Heart right ventricle (tissue), 16 donors: Measurements from ENCODE around the gene RHO. TPM values are rescaled to one million over a fixed set of nuclear protein-coding genes. Genes with fewer than 3 reads are reported as not detected.

Experiments used
- ATAC-seq, 8 donors: fragments of 200-7000 bp; cut with Tn5 transposase; one replicate each; pipeline ENCODE4 v1.9.1; 2020; ENCODE audit warnings: mild to moderate bottlenecking in 8 of 8, moderate library complexity in 8 of 8, moderate number of reproducible peaks in 1 of 8
- DNase-seq, 2 donors: peaks; one replicate each; pipeline ENCODE4 v3.0.0-alpha.2; 2020
- H3K27ac ChIP-seq, 10 donors: fragments of 200-600 bp; sonication (generic) in 2 of 10; one replicate each; pipeline versions ENCODE4 v1.5.0 to v1.8.0; 2020 to 2022; ENCODE audit warnings: mild to moderate bottlenecking in 3 of 10
- H3K27me3 ChIP-seq, 7 donors: fragments of 200-600 bp; one replicate each; pipeline ENCODE4 v1.8.0; 2021 to 2022; ENCODE audit warnings: mild to moderate bottlenecking in 2 of 7
- H3K36me3 ChIP-seq, 9 donors: fragments of 200-600 bp; sonication (generic) in 1 of 9; one replicate each; pipeline versions ENCODE4 v1.5.0 to v1.8.0; 2020 to 2022; ENCODE audit warnings: mild to moderate bottlenecking in 2 of 9
- H3K4me1 ChIP-seq, 9 donors: fragments of 200-600 bp; sonication (generic) in 1 of 9; one replicate each; pipeline versions ENCODE4 v1.5.0 to v1.8.0; 2020 to 2022; ENCODE audit warnings: mild to moderate bottlenecking in 4 of 9
- H3K4me3 ChIP-seq, 10 donors: fragments of 200-600 bp; sonication (generic) in 2 of 10; one replicate each; pipeline versions ENCODE4 v1.5.0 to v1.8.0; 2020 to 2022; ENCODE audit warnings: mild to moderate bottlenecking in 7 of 10, moderate library complexity in 2 of 10
- H3K9me3 ChIP-seq, 11 donors: fragments of 200-600 bp in 10 of 11; sonication (generic) in 2 of 11; one replicate each; pipeline versions ENCODE4 v1.5.0 to v1.8.0; 2013 to 2022; ENCODE audit warnings: mild to moderate bottlenecking in 2 of 11, control low read depth in 1 of 11, moderate library complexity in 1 of 11
- CTCF ChIP-seq, 9 donors: fragments of 200-600 bp; sonication (generic) in 2 of 9; IDR thresholded peaks; one replicate each; pipeline versions ENCODE4 v1.5.0 to v1.8.0; 2021 to 2022; ENCODE audit warnings: antibody characterized with exemption in 9 of 9, mild to moderate bottlenecking in 5 of 9, moderate library complexity in 1 of 9
- WGBS, 2 donors: extraction: QIAGEN DNeasy Blood & Tissue Kit; methylation state at CpG; one replicate each; pipeline ENCODE4 v1.1.7; 2013; ENCODE audit warnings: inconsistent platforms in 1 of 2; 5-methylcytosine and 5-hydroxymethylcytosine counted together
- intact Hi-C, 10 donors: fragments of 100-400 bp; cut with DNase I; formaldehyde crosslinking; loops; one replicate each; pipeline versions ENCODE4 v1.11.1 to v1.14.2; 2022
- polyA plus RNA-seq, 2 donors: library from polyadenylated mRNA; stranded (reverse); fragments of 200-250 nt; gene quantifications; one replicate each; pipeline ENCODE4 v1.2.3, GENCODE V29; 2013
- total RNA-seq, 10 donors: library from RNA; stranded (reverse); fragmentation: NEBNext Ultra II Directional in 3 of 10; extraction: Animal tissue kit (Norgen Biotek cat#: 25700) in 3 of 10; gene quantifications; one replicate each; pipeline versions ENCODE4 v1.2.1 to v1.2.4, GENCODE V29; 2021 to 2023
- donor health status: Arrhythmogenic right ventricular cardiomyopathy.
- donor health status: ischemic (EF 13 %, LVEDD 7.1; RV severe dilation, severe dysfunction).
- donor health status: healthy with polysubstance abuse.
- donor health status: DM: no; HTN: yes; CAD: no.
- donor health status: DM: no; HTN: no; CAD: no.
- donor health status: ischemic (EF 25% LVEDD 6.9; RV normal size, moderate dysfunction).
- donor health status: ischemic (EF 25% LVEDD 5.7; RV mildly dilated, moderate dysfunction).
- donor health status: healthy.
- donor health status: DM: yes; HTN: yes; CAD: no.
- donor health status: Ischemic cardiomyopathy.
- donor health status: ischemic (EF 35%, LVEDD 5.7; RV mildly dilated, moderate dysfunction).
- donor health status: nonischemic (EF 11% LVEDD 7.7; RV severe dilation, severe dysfunction).
- donor health status: DM: yes; HTN: yes; CAD: no.
- donor health status: PGD.
- donor health status: ischemic (EF 29% LVEDD 5.4; RV normal size, mild dysfunction).
- donor health status: nonischemic (EF 23%, LVEDD 6.1; RV moderate dilation, normal function).

The RHO gene
- total and polyA plus RNA-seq, 12 donors = not detected

- ATAC-seq (peak; percentile 18 to 64 (median 50)), DNase-seq (peak; percentile 55 to 75)
- no peaks in the 10 kb centered on the region for H3K27me3 ChIP-seq
- H3K4me3 ChIP-seq = no peak overlapping the region
- intact Hi-C loops = no loop called here
- H3K36me3 ChIP-seq = peaks cover 0 to 100% (median 16%) of the 10 kb centered on the region in 9 donors
- no peaks in the 10 kb centered on the region for H3K9me3 ChIP-seq
- TF ChIP-seq CTCF (IDR thresholded peaks at IDR 0.05) = no peak
- peaks cover 0 to 49% (median 37%) of the 10 kb centered on the region in 9 donors for H3K4me1 ChIP-seq
- WGBS, 2 donors = 43 to 54% methylated on average over 17 of the region's 17 CpGs
- H3K27ac ChIP-seq = peak overlapping the region in 9 of 10 donors; percentile 54 to 92 (median 64)
These were observed 48.9 kb downstream of the RHO start for GRCh38 chr3:129577366-129577765.

- no peaks in the 10 kb centered on the region for H3K27me3 ChIP-seq
- no peak for TF ChIP-seq CTCF (IDR thresholded peaks at IDR 0.05)
- DNase-seq = no peak
- ATAC-seq = peak in 7 of 8 donors; percentile 4 to 49 (median 27)
- 76 to 84% methylated on average over 21 of the region's 21 CpGs for WGBS, 2 donors
- peak overlapping the region in 9 of 10 donors; percentile 31 to 92 (median 64) for H3K27ac ChIP-seq
- peaks cover 0 to 100% (median 16%) of the 10 kb centered on the region in 9 donors for H3K36me3 ChIP-seq
- no peak overlapping the region for H3K4me3 ChIP-seq
- H3K9me3 ChIP-seq = no peaks in the 10 kb centered on the region
- intact Hi-C loops = no loop called here
- H3K4me1 ChIP-seq = peaks cover 0 to 49% (median 37%) of the 10 kb centered on the region in 9 donors
These were observed 49.7 kb downstream of the RHO start for GRCh38 chr3:129577925-129578786.

DNA sequence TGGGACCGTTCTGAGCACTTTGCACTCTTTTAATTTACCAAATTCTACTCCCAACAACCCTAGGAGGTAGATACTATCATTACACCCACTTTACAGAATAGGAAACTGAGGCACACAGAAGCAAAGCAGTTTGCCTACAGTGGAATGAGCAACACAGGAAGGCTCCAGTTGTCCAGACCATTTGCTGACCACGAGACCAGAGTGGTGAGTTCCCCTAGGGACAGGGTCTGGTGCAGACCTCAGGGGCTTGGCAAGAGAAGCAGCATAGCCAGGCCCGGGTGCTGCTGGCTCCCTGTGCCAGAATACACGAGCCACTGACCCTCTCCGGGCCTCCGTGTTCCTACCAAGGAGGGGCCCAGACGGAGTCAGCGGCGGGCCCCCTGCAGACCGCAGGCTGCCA, 51.6 kb downstream of the RHO start:
- Histone ChIP-seq H3K9me3 (no peaks in the 10 kb centered on the region), H3K27ac (peak overlapping the region in 1 of 10 donors; percentile 92), H3K4me1 (peaks cover 0 to 49% (median 37%) of the 10 kb centered on the region in 9 donors), H3K36me3 (peaks cover 0 to 100% (median 9%) of the 10 kb centered on the region in 9 donors), H3K27me3 (no peaks in the 10 kb centered on the region), H3K4me3 (no peak overlapping the region)
- WGBS, 2 donors = 85 to 89% methylated on average over 10 of the region's 10 CpGs
- ATAC-seq = no peak
- DNase-seq = no peak
- no peak for TF ChIP-seq CTCF (IDR thresholded peaks at IDR 0.05)
- intact Hi-C loops = no loop called here

GRCh38 chr3:129581623-129582022, 53.2 kb downstream of the RHO start:
- Histone ChIP-seq H3K36me3 (peaks cover 0 to 100% (median 23%) of the 10 kb centered on the region in 9 donors), H3K4me3 (no peak overlapping the region), H3K27me3 (no peaks in the 10 kb centered on the region), H3K9me3 (no peaks in the 10 kb centered on the region), H3K27ac (no peak overlapping the region), H3K4me1 (peaks cover 0 to 47% (median 39%) of the 10 kb centered on the region in 9 donors)
- no peak for TF ChIP-seq CTCF (IDR thresholded peaks at IDR 0.05)
- DNase-seq (no peak), ATAC-seq (no peak)
- intact Hi-C loops = no loop called here
- WGBS, 2 donors = 93 to 94% methylated on average over 8 of the region's 8 CpGs
